Measurements from ENCODE around the gene TACC3.
A peak's percentile ranks its signal among the peaks of the same experiment; 100 is the strongest.

TACC3 gene

DNA sequence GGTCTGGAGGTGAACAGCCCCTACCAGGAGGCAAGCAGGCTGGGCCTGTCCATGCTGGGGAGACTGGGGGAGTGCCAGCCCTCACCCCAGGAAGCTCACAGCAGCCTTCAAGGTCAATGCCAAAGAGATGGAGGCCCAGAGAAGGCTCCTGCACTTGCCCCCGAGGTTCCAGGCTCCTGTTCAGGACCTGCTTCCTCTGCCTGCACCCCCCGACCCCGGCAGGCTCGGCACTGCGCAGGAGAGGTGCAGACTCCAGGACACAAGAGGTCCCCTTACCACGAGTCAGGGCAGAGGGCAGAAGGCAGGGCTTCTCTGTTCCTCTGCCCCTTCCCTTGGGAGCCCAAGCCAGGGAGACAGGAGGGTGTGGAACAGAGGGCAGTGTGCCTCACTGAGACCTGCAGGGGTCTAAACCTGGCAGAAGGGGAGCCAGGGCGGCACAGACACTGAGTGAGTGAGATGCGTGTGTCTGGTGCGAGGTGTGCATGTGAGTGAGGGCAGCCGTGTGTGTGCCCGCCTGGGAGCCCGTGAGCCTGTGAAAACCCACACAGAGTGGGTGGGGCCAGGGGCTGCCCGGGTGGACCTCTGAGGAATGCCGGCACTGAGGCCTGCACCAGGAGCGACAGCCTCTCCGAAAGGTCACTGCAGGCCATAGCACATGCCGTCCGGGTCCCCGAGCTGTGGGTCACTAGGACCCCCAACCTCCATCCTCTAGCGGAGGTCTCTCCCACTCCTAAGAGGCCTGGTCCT is 41.1 kb downstream of the TACC3 start:
- no peak for DNase-seq

- no peak for DNase-seq
Observed at GRCh38 chr4:1763070-1763549, 41.8 kb downstream of the TACC3 start.

- DNase-seq: no peak
Observed at GRCh38 chr4:1763550-1764080, 42.3 kb downstream of the TACC3 start.

DNA sequence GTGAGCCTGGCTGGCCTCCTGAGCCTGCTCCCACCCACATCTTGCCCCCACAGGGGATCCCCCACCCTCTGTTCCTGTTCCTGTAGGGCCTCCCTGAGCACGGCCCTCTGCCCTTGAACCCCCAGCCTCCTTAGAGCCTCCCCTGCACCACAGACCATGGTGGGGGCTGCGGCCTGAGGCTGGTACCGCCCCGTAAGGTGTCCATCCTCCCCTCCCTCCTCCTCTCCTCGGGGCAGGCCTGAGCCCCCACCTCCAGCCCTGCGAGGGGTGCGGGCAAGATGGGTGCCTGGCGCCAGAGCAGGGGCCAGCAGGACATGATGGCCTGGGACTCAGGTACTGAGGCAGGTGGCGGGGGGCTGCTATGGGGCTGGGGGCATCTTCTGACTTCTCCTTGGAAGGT is 43.3 kb downstream of the TACC3 start:
- no peak for DNase-seq

GRCh38 chr4:1765409-1766072 is 44.2 kb downstream of the TACC3 start:
- no peak for DNase-seq

DNA sequence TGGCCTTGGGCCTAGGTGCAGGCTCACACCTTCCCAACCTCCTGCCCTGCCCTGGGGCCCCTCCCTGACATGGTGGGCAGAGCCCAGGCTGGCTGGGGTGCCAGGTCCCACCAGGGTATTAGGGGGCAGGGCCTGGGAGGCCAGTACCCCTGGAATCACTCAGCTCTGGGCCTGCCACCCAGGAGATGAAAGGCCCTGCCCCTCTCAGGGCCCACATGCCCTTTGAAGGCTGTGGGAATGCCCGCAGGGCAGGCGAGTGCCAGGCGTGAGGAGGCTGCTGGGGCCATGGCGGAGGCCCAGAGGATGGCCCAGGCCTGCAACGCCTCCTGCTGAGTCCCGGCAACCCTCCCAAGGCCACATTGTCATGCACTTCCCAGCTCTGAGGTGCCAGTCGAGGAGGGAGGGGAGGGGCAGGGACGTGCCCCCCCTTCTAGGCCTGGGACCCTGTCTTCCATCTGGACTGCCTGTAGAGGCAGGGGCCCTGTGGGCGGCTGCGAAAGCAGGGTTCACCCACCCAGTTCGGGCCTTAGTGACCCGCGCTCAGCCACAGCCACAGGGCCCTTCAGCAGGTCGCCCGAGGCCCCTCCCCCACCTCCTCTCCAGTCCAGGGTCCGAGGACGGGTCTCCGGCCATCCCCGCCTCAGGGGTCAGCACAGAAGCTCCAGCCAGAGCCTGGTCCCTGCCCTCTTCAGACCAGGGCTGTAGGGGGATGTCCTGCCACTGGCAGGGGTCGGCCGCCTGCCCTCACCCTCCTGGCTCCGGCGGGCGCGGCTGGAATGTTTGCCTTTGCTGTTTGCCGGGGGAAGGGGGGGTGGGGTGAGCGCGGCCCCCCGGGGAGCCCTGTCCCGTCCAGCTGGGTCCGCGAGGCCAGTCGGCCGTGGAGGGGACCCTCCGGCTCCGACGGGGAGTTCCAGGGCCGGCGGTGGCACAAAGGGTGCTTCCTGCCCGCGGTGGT is 45.1 kb downstream of the TACC3 start:
- DNase-seq: no peak

- no peak for DNase-seq
Observed at GRCh38 chr4:1767061-1767769, 45.9 kb downstream of the TACC3 start.

- peak; percentile 20 for DNase-seq
Observed at GRCh38 chr4:1767770-1768366, 46.5 kb downstream of the TACC3 start.

DNA sequence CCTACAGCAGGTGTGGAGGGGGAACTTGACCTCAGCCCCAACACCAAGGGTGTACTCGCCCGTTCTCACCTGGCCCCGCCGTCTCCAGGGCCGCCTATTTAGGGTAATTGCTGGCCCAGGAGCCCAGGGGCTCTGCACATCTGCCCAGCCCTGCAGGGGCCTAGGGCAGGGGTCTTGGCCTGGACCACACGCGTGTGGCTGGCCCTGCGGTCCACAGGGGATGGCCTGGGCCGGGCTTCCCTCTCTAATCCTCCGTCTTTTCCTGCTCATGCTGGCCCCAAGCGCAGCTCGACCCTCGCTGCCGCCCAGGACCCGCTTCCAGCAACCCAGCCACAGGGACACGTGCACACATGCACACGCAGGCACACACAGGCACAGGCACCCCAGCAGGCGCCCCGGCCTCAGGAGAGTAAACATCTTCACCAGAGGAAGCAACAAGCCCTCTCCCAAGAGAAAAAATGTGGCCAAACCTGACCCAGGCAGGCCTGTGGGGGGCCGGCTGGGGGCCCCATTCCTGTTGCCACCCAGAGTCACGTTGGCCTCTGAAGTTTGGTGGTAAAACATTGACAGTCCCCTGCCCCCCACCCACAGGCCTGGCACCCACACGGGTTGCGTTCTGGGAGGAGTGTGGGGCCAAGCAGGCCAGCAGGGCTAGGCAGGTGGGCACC is 47.2 kb downstream of the TACC3 start:
- DNase-seq: no peak

DNA sequence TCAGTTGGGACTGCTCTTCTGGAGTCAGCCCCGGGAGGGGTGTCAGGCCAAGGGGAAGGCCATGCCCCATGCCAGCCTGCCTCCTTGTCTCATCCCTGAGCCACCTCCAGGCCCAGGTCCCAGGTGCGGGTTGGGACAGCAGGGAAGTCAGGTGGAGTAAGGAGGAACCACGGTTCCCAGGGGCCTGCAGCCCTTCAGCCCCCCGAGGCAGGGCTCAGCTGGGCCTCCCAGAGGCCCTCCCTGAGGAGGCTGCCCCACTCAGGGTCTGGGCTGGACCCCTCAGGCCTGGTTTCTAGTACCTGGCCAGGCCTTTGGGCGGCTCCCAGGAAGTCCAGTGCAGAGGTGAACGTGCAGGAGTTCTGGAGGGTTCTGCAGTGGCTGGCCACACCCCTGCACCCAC is 48.4 kb downstream of the TACC3 start:
- DNase-seq: no peak

- DNase-seq: no peak
Observed at GRCh38 chr4:1770245-1770644, 48.9 kb downstream of the TACC3 start.

DNA sequence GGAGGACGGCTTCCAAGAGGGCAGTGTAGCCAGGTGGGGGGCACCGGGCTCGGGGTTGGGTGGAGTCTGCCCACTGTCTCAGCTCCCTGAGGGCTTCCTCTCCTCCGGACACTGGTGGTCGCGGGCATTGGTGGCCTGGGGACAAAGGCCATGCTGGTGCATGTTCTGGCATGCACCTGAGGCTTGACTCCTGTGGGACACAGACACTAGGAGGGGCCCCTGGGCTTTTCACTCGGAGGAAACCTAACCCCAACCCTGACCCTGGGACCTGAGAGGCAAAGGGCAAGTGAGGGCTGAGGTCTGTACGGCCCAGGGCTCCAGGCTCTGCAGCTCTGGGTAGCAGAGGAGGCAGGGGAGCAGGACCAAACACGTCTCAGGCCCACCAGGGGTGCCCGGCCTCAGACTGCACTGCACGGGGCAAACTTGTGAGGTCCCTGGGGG is 49.5 kb downstream of the TACC3 start:
- no peak for DNase-seq

- DNase-seq: no peak
Observed at GRCh38 chr4:1771555-1772305, 50.4 kb downstream of the TACC3 start.

GRCh38 chr4:1772853-1773538 is 51.7 kb downstream of the TACC3 start:
- no peak for DNase-seq

GRCh38 chr4:1773754-1774153 is 52.4 kb downstream of the TACC3 start:
- DNase-seq: no peak

DNA sequence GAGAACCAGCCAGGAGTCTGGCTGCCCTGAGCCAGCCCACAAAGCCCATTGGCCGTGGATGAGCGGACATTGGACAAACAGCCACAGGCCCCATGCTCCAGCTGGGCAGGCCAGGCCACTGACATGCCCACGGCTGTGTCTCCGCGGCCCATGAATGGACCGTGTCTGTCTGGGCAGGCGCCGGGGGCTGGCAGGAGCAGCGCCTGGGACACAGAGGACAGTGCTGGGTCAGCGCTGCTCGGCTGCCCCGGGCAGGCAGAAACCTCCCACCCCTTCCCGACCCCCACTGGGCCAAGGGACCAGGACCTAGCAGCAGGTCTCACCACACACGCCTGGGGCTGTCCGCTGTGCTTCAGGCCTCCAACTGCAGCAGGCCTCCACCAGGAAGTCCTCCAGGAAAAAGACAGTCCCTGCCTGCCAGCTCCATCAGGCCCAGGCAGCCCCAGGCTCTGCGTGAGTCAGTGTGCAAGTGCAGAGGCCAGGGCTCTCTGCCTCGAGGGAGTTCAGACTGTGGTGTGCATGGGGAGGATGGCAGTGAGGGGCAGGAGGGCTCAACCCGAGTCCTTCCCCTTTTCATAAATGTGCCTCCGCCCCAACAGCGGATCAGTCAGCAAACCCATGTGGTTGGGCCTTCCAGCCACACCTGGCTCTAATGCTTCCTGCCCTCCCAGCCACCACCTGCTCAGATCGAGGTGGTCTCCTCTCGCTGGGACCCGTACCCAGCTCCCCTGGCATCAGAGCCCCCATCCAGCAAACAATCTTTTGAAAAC is 54.6 kb downstream of the TACC3 start:
- DNase-seq: no peak

DNA sequence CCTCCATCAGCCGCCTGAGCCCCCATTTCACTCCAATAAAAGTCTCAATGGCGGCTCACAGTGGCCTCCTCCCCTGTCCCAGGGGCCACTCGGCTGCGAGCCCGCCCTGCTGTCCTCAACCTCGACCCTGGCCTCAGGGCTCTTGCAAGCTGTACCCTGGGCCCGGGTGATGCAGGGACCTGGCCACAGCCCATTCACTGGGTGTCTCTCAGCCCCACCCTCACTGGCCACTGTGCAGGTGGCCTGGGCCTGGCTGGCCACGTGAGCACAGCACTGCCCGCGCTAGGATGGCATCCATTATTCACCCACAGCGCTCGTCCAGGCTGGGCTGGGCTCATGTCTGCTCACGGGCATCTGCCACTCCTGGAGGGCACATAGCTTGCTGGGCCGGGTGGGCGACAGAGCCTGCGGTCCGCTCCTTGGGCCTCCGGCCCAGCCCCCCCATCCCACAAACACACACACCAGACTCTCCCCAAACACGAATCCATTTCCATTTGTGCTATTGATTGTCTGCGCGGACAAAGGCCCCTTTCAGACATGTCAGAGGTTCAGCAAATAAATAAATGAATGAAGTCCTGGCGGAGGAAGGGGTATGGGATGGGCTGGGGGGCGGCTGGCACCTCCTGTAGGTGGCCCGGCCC is 55.3 kb downstream of the TACC3 start:
- DNase-seq: no peak

- no peak for DNase-seq
Observed at GRCh38 chr4:1777822-1778641, 56.7 kb downstream of the TACC3 start.

All from activated CD4-positive, alpha-beta T cell treated with anti-CD3 and anti-CD28 coated beads, Interleukin-2, amount 50 U/mL, for 1 hour (primary cell).